A549 (cell line): ENCODE results near the gene RSBN1. TPM values are rescaled to one million over a fixed set of nuclear protein-coding genes. Genes with fewer than 3 reads are reported as not detected.

ENCODE experiments used
- ATAC-seq, 2 experiments: fragments of 200-7000 bp in 1 of 2; fragments of >200 bp in 1 of 2; cut with Nextera tagmentation in 1 of 2; cut with Tn5 transposase in 1 of 2; 3 replicates each; pipeline versions ENCODE4 v1.8.0 to v1.9.1; 2018 to 2020; ENCODE audit warnings: mild to moderate bottlenecking in 1 of 2, moderate library complexity in 1 of 2
- CTCF ChIA-PET: fragments of 300-600 bp; sonication (Branson Sonifier 250); formaldehyde crosslinking; extraction: SDS; loops from one replicate; lab custom pipeline; 2021; ENCODE audit warnings: antibody characterized with exemption, inconsistent platforms; lab: Yijun Ruan, JAX
- POLR2A ChIA-PET: fragments of 350-600 bp; formaldehyde crosslinking; extraction: SDS; loops from one replicate; lab custom pipeline; 2021; ENCODE audit warnings: antibody characterized with exemption, inconsistent platforms; lab: Yijun Ruan, JAX
- DNase-seq, 2 experiments: peaks; one replicate each; pipeline versions ENCODE4 v3.0.0 to v3.0.0-alpha.2; 2011 to 2016; ENCODE audit warnings: low read depth in 1 of 2, low spot score in 1 of 2
- FAIRE-seq: peaks from 2 replicates; lab custom pipeline; 2011; peaks lifted over from hg19 to GRCh38; lab: Jason Lieb, UNC
- H3K27ac ChIP-seq, 2 experiments: fragments of >200 bp; sonication (Bioruptor Twin); formaldehyde crosslinking; 3 replicates each; pipeline ENCODE4 v1.5.1; 2016 to 2017
- H3K4me1 ChIP-seq: fragments of >200 bp; sonication (Bioruptor Twin); formaldehyde crosslinking; 3 replicates; pipeline ENCODE4 v1.6.1; 2016
- H3K4me2 ChIP-seq: fragments of >200 bp; sonication (Bioruptor Twin); formaldehyde crosslinking; 3 replicates; pipeline ENCODE4 v1.6.1; 2016
- H3K4me3 ChIP-seq: fragments of >200 bp; sonication (Bioruptor Twin); formaldehyde crosslinking; 3 replicates; pipeline ENCODE4 v1.5.1; 2016
- H3K9me3 ChIP-seq: fragments of >200 bp; sonication (Bioruptor Twin); formaldehyde crosslinking; 3 replicates; pipeline ENCODE4 v1.6.1; 2016
- ATOH8 ChIP-seq: fragments of 250-450 bp; sonication (Bioruptor Pico); IDR thresholded peaks from 2 replicates; pipeline ENCODE4 v1.5.0; 2020; ENCODE audit warnings: low read depth, mild to moderate bottlenecking, moderate library complexity
- BHLHE40 ChIP-seq: IDR thresholded peaks from 2 replicates; pipeline ENCODE4 v1.6.1; 2012; ENCODE audit warnings: low read depth, low read length, inconsistent platforms
- CHD2 ChIP-seq: fragments of 150-350 bp; IDR thresholded peaks from 2 replicates; pipeline ENCODE4 v1.6.1; 2014; ENCODE audit warnings: low read length; ENCODE audit not compliant: partially characterized antibody
- ELK1 ChIP-seq: fragments of 150-350 bp; IDR thresholded peaks from 2 replicates; pipeline ENCODE4 v1.6.1; 2014; ENCODE audit warnings: low read depth, mild to moderate bottlenecking, low read length
- ESRRA ChIP-seq: fragments of 150-350 bp; IDR thresholded peaks from 2 replicates; pipeline ENCODE4 v1.6.1; 2014; ENCODE audit warnings: mild to moderate bottlenecking, low read length, borderline replicate concordance
- FOSB ChIP-seq: fragments of 250-450 bp; sonication (Bioruptor Pico); IDR thresholded peaks from 2 replicates; pipeline ENCODE4 v1.5.0; 2020; ENCODE audit warnings: mild to moderate bottlenecking, moderate library complexity
- FOSL2 ChIP-seq, 2 experiments: fragments of 450-650 bp in 1 of 2; fragments of >200 bp in 1 of 2; sonication (Bioruptor Twin) in 1 of 2; formaldehyde crosslinking; IDR thresholded peaks; 2 replicates each; pipeline versions ENCODE4 v1.5.0 to v1.6.1; 2016 to 2020; ENCODE audit warnings: mild to moderate bottlenecking in 1 of 2, moderate library complexity in 1 of 2
- HES2 ChIP-seq: fragments of >200 bp; sonication (Bioruptor Twin); formaldehyde crosslinking; IDR thresholded peaks from 2 replicates; pipeline ENCODE4 v1.6.1; 2016
- HOXB13 ChIP-seq: fragments of 250-450 bp; sonication (Bioruptor Pico); IDR thresholded peaks from 2 replicates; pipeline ENCODE4 v1.5.0; 2020; ENCODE audit warnings: low read depth, mild to moderate bottlenecking, moderate library complexity
- JUNB ChIP-seq: fragments of >200 bp; sonication (Bioruptor Twin); formaldehyde crosslinking; IDR thresholded peaks from 2 replicates; pipeline ENCODE4 v1.6.1; 2016
- KDM1A ChIP-seq: fragments of 200-600 bp; sonication (generic); IDR thresholded peaks from 2 replicates; pipeline ENCODE4 v1.6.1; 2016; ENCODE audit warnings: low read depth, mild to moderate bottlenecking
- MAFK ChIP-seq: fragments of 450-650 bp; IDR thresholded peaks from 2 replicates; pipeline ENCODE4 v1.6.1; 2014; ENCODE audit not compliant: partially characterized antibody
- MAX ChIP-seq: IDR thresholded peaks from 2 replicates; pipeline ENCODE4 v1.6.1; 2012
- NFE2L2 ChIP-seq: fragments of 150-350 bp; conservative IDR thresholded peaks from 2 replicates; pipeline ENCODE4 v1.6.1; 2014; ENCODE audit warnings: low read length
- PBX3 ChIP-seq: IDR thresholded peaks from 2 replicates; pipeline ENCODE4 v1.6.1; 2012
- POLR2AphosphoS2 ChIP-seq: conservative IDR thresholded peaks from 2 replicates; pipeline ENCODE4 v1.6.1; 2012; ENCODE audit warnings: low read length, improper control_type of control experiment, inconsistent platforms
- RAD21 ChIP-seq, 2 experiments: fragments of >200 bp in 1 of 2; sonication (Bioruptor Twin) in 1 of 2; formaldehyde crosslinking in 1 of 2; IDR thresholded peaks in 1 of 2; conservative IDR thresholded peaks in 1 of 2; 2 replicates in 1 of 2; 3 replicates in 1 of 2; pipeline ENCODE4 v1.6.1; 2012 to 2018; ENCODE audit warnings: inconsistent platforms in 1 of 2
- RARB ChIP-seq: fragments of 250-450 bp; sonication (Bioruptor Pico); IDR thresholded peaks from 2 replicates; pipeline ENCODE4 v1.8.0; 2021; ENCODE audit warnings: mild to moderate bottlenecking, moderate library complexity
- SMC3 ChIP-seq: fragments of >200 bp; sonication (Bioruptor Twin); formaldehyde crosslinking; IDR thresholded peaks from 3 replicates; pipeline ENCODE4 v1.6.1; 2018; ENCODE audit warnings: inconsistent platforms
- SREBF2 ChIP-seq: fragments of 450-650 bp; IDR thresholded peaks from 2 replicates; pipeline ENCODE4 v1.6.1; 2014; ENCODE audit warnings: mild to moderate bottlenecking, moderate library complexity
- TFCP2L1 ChIP-seq: fragments of 250-450 bp; sonication (Bioruptor Pico); IDR thresholded peaks from 2 replicates; pipeline ENCODE4 v1.5.0; 2021; ENCODE audit warnings: mild to moderate bottlenecking
- USF2 ChIP-seq: fragments of 450-650 bp; IDR thresholded peaks from 2 replicates; pipeline ENCODE4 v1.6.1; 2014; ENCODE audit warnings: antibody characterized with exemption
- ZC3H11A ChIP-seq: fragments of 450-650 bp; IDR thresholded peaks from 2 replicates; pipeline ENCODE4 v1.6.1; 2014; ENCODE audit warnings: antibody characterized with exemption, mild to moderate bottlenecking
- ZNF302 ChIP-seq: fragments of 250-450 bp; sonication (Bioruptor Pico); IDR thresholded peaks from 2 replicates; pipeline ENCODE4 v1.9.0; 2021; ENCODE audit warnings: inconsistent platforms, mild to moderate bottlenecking, moderate library complexity
- WGBS: methylation state at CpG from one replicate; pipeline ENCODE4 v1.1.6; 2017; ENCODE audit errors: missing lambda C conversion rate; 5-methylcytosine and 5-hydroxymethylcytosine counted together
- polyA plus RNA-seq, 4 experiments: library from polyadenylated mRNA; depleted of rRNA in 3 of 4; stranded (reverse); fragments of >200 nt; fragmentation: RNase III in 1 of 4; extraction: RNeasy Plus Mini Kit Qiagen cat#74134 plus additional on column Dnase treatment in 1 of 4; gene quantifications; 2 replicates in 3 of 4; 3 replicates in 1 of 4; pipeline ENCODE4 v1.2.3, GENCODE V29; 2011 to 2017

Gene RSBN1
- polyA plus RNA-seq, 2 of the 4 experiments (the other 2 are of a cell fraction) = 3.0 to 9.7 TPM

GRCh38 chr1:113769601-113769970 lies 42.7 kb downstream of the RSBN1 start:
- FAIRE-seq = no peak

GRCh38 chr1:113768916-113769600 lies 43.2 kb downstream of the RSBN1 start:
- H3K4me3 ChIP-seq = no peak overlapping the region
- no peak for FAIRE-seq
- no peaks in the 10 kb centered on the region for H3K4me1 ChIP-seq
- no peak overlapping the region for H3K27ac ChIP-seq
- WGBS = 89% methylated on average over 1 of the region's 1 CpG
- no peak overlapping the region for H3K4me2 ChIP-seq
- POLR2A ChIA-PET = no interaction called here
- no peaks in the 10 kb centered on the region for H3K9me3 ChIP-seq
- TF ChIP-seq CHD2 (no peak), USF2 (no peak), NFE2L2 (no peak), TFCP2L1 (CRISPR knock-in tag) (no peak), HOXB13 (CRISPR knock-in tag) (no peak), FOSL2 (IDR thresholded peaks at IDR 0.05) (no peak), FOSL2 (CRISPR knock-in tag; IDR thresholded peaks at IDR 0.05) (no peak), RARB (CRISPR knock-in tag) (no peak), JUNB (no peak), SREBF2 (no peak), FOSB (CRISPR knock-in tag) (no peak), ESRRA (no peak), SMC3 (no peak), ATOH8 (CRISPR knock-in tag) (no peak), MAX (no peak), RAD21 (conservative IDR thresholded peaks at IDR 0.05 in 1 of 2, IDR thresholded peaks at IDR 0.05 in 1 of 2) (no peak), KDM1A (no peak), ELK1 (no peak), PBX3 (no peak)
- CTCF ChIA-PET = interaction anchor here (1.0 kb wide), 1 partner anchor 16 kb away, joined by 4 read pairs; no protein-coding TSS in a partner anchor
- no peak for ATAC-seq
- no peak for DNase-seq

More at GRCh38 chr1:113769601-113769970, 42.7 kb downstream of the RSBN1 start:
- Histone ChIP-seq H3K9me3 (no peaks in the 10 kb centered on the region), H3K4me2 (no peak overlapping the region)
- CTCF ChIA-PET = no interaction called here
- TF ChIP-seq BHLHE40 (no peak), RAD21 (conservative IDR thresholded peaks at IDR 0.05 in 1 of 2, IDR thresholded peaks at IDR 0.05 in 1 of 2) (no peak), JUNB (no peak), HES2 (no peak), ZC3H11A (no peak), ZNF302 (no peak), MAFK (no peak), POLR2AphosphoS2 (no peak)
- TF ChIP-seq, all 56 proteins: peak for 0
- Histone ChIP-seq H3K4me1 (no peaks in the 10 kb centered on the region), H3K27ac (no peak overlapping the region), H3K4me3 (no peak overlapping the region)
- no peak for ATAC-seq
- DNase-seq = no peak
- POLR2A ChIA-PET = no interaction called here
